Activated T-cell treated with anti-CD3 and anti-CD28 coated beads for 48 hours (primary cell): Measurements from ENCODE around the gene ZNF579.
A peak's percentile ranks its signal among the peaks of the same experiment; 100 is the strongest.

Source experiments
- DNase-seq: peaks from one replicate; pipeline ENCODE4 v3.0.0-alpha.2; 2020; ENCODE audit warnings: low read depth

Gene ZNF579

DNA sequence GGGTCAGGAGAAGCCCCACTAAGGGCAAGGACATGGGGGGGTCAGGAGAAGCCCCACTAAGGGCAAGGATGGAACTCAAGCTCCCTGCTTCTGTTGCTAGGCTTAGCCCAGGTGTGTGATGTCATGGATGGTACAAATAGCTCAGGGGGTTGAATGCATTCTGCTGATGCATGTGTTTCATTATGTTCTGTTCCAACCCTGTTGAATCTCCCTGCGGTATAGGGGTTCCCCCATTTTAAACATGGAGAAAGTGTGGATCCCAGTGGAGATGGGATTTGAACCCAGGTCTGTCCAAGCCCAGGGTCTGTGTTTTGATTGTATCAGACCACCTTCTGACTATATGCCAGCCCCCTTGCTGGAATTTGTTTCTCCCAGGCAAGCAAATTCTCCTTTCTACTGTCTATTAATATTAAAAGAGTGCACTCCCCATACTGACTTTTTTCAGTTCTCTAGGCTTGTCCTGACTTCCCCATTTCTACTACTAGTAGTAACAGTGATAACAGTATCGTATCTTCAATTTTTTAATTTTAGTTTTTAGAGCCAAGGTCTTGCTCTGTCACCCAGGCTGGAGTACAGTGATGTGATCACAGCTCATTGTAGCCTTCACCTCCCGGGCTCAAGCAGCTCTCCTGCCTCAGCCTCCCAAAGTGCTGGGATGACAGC, 31.5 kb upstream of the ZNF579 start:
- no peak for DNase-seq

DNA sequence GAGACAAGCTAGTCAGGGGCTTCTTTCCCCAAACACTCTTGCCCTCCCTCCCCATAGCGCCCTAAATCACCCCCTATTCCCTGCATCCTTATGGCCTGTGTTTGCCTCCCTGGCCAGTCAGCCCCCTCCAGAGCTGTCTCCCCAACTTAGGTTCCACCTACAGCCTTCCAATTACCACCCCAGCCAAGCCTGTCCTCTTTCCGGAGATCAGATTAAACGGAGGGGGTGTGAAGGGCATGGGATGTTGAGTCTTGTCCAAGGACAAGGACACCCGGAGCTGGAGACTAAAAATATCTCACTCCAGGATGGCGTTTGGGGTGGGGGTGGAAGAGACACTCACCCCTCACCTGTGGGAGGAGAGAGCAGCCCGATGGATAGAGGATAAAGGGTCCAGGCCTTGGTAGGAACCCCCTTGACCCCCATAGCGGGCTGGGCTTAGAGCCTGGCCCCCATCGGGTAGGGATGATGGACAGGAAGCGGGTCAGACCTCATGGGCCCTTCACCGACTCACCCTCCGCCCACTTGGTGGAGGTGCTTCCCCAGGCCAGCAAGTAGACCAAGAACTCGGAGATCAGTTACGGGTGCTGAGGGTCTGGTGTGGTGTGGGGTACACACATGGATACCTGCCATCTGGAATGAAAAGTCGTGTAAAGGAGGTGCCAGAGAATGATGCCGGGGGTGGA, 30.8 kb upstream of the ZNF579 start:
- no peak for DNase-seq

DNA sequence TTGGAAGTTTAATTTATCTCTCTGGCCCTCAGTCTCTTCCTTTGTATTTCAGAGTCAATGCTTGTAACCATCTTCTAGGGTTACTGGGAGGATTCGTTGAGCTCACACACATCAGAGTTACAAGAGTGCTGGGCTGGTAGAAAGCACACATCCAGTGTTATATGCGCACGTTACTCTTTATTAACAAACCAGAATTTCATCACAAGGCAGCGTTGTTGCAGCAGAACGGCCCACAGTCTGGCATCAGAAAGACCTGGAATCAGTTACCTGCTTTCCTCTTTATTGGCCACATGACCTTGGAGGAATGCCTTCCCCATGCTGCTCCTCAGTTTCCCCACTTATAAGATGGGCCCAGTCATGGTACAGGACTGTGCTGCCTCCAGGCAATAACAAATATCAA, 28.7 kb upstream of the ZNF579 start:
- no peak for DNase-seq

DNA sequence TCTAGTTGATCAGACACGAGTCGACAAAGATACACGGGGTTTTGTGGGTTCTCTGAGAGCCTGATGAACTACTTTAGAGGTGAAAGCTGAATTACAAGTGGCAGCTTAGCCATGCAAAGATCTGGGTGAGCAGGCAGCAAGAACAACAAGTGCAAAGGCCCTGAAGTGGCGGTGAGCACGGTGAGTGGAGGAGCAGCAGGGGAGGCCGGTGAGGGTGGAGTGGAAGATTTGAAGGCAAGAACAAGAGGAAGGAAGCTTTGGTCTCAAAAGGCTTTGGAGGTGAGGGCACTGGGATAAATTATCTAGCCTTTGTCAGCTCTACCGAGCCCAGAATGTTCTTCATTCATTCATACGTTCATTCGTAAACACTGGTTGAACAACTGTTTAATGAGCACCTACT, 26.2 kb upstream of the ZNF579 start:
- DNase-seq, result no peak

DNA sequence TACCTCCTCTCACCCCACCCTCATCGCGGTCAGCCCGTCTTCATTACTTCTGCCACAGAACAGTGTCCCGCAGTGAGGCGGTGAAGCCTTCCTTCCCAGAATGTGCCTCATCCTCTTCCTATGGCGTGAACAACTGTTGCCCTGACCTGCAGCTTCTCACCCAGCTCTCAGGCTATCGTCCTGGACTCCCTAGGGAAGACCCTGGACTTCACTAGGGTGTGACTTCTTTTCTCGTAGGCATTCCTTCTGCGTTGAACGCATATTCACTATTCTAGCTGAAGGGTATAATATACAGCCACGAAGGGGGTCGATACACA, 25.8 kb upstream of the ZNF579 start:
- no peak for DNase-seq

GRCh38 chr19:55605637-55606470, 25.2 kb upstream of the ZNF579 start, which contains the start of gene ZNF865:
TSS of gene ZNF865 (plus strand) at chr19:55605647. CDS start at chr19:55613619, 7,972 bp downstream.
- DNase-seq, result peak; percentile 57

DNA sequence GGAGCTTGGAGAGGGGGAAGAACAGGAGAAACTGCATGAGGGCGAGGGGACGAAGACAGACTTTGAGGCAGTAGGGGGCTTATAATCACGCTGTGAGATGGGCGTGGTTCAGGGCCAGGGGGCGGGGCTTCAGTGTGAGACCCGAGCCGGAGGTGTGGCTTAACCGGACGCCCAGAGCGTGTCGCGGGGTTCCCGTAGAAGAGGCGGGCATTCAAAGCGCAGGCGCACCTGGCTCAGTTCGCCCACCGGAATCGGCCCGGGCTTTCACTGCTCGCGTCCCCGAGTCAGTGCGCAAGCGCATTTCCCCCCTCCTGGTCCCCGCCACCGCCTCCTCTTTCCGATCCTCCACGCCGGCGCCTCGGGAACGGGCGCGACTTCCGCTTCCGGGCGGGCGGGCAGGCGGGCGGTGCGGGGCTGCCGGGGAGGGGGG, 24.6 kb upstream of the ZNF579 start:
- DNase-seq, result peak; percentile 99

DNA sequence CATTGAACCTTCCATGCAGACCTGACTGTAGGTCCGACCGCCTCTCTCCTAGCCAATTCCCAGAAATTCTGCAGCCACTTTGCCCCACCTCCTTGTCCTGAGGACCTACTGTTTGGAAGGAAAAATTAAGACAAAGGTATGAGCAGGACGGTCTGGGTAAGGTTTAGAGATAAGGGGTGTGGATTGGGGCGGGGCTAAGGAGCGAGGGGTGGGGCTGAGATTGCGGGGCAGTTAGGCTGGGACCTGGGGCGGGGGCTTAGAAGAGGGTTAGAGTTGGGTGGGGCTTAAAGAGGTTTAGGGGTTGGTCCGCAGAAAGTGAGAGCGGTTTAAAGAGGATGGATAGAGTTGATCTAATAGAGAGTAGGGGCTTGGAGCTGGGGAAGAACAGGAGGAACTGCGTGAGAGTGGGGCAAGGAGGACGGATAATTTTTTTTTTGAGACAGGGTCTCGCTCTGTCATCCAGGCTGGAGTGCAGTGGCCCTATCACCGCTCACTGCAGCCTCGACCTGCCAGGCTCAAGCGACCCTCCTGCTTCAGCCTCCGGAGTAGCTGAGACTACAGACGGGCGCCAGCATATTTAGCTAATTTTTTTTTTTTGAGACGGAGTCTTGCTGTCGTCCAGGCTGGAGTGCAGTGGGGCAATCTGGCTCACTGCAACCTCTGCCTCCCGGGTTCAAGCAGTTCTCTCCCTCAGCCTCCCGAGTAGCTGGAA, 23.1 kb upstream of the ZNF579 start:
- DNase-seq, result no peak

GRCh38 chr19:55603115-55603514, 22.5 kb upstream of the ZNF579 start:
- DNase-seq, result no peak

DNA sequence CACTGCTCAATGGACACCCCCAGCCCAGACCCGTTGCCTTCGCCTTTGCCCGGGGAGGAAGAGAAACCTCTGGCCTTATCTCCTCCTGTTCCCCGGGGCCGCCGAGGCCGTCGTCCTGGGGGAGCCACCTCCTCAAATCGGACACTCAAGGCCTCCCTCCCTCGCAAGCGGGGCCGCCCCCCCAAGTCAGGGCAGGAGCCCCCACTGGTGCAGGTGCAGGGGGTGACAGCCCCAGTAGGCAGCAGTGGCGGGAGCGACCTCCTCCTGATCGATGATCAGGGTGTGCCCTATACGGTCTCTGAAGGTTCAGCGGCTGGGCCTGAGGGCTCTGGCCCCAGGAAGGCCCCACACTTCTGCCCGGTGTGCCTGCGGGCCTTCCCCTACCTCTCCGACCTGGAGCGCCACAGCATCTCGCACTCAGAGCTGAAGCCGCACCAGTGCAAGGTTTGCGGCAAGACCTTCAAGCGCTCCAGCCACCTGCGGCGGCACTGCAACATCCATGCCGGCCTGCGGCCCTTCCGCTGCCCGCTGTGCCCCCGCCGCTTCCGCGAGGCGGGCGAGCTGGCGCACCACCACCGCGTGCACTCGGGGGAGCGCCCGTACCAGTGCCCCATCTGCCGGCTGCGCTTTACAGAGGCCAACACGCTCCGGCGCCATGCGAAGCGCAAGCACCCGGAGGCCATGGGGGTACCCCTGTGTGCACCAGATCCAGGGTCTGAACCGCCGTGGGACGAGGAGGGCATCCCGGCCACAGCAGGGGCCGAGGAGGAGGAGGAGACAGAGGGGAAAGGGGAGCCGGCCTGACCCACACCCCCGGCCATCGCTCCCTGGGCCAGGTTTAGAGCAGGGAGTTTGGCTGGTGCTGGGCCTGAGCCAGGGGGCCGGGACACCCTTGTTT, 21.7 kb upstream of the ZNF579 start:
- no peak for DNase-seq

DNA sequence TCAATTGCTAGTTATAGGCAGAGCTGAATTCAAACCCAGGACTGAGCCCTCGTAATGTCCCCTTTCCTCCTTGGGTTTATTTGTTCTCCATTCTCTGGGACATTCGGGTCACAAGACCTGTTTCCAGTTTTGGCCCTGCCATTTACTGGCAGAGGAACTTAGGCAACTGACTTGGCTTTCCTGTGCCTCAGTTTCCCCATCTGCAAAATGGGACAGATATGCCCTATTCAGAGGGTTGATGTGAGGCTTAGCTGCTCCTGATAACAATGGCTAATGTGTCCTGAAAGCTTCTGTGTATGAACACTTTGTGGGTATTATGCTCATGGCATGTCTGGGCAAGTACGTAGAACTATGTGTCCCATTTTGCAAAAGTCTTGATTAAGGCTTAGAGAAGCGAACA, 20.4 kb upstream of the ZNF579 start:
- DNase-seq, result no peak

GRCh38 chr19:55600662-55601028, 20.0 kb upstream of the ZNF579 start:
- DNase-seq, result no peak

- peak; percentile 81 for DNase-seq
Observed at GRCh38 chr19:55599842-55600661, 19.4 kb upstream of the ZNF579 start, which contains the start of gene ZNF524. TSS of gene ZNF524 (plus strand) at chr19:55600288. CDS start at chr19:55602113, 1,825 bp downstream.

DNA sequence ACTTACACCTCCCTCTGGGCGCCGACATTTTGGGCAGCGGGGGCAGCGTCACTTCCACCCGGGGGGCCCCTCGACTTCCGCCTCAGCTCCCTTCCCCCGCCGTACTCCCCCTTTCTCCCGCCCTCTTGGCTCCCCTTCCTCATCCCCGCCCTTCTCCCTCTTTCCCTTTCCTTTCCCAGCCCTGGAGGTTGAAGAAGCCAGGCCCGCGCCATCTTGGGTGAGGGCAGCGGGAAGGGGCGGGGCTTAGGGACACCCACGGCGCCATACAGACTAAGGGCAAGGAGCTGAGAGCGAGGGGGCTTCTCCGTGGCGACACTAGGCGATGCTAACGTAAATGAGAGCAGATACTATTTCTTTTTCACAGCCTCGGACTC, 18.8 kb upstream of the ZNF579 start, which contains the start of gene FIZ1:
FIZ1 (minus strand) TSS at position 50 of the 374 bp plus-strand sequence. CDS start 1,652 bp downstream, outside the sequence.
- DNase-seq, result peak; percentile 95

GRCh38 chr19:55598719-55599467, 18.2 kb upstream of the ZNF579 start:
- DNase-seq, result peak; percentile 90

DNA sequence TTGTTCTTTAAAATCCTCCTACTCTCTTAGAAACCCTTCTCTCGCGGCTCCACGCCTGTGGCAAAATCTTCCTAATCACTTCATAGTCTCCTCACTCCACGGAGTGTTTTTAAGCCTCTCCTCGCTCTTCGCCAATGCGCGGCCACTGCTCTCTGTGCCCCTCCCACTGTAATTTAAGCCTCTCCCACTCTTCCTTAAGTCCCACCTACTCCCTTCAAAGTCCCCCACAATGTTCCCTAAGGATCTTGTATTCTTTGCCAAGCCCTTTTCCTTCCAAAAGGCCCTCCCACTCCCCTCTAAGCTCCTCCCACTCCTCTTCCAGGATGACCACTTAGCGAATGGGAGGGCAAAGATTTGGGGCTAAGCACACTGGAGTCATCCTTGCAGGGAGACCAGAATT, 17.4 kb upstream of the ZNF579 start:
- DNase-seq, result no peak

DNA sequence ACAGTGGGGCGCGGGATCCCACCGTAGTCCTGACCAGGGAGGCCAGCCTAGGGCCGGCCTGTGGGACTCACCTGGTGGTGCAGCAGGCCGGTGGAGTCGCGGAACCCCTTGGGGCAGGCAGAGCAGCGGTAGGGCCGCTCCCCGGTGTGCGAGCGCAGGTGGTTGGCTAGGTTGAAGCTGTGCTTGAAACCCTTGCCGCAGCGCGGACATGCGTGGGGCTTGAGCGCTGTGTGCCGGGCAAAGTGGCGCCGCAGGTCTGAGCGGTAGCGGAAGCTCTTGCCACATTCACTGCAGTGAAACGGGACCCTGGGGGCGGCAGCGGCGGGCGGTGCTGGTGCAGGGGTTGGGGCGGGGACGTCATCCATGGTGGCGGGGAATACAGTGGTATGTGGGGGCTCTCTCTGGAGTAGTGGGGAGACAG, 16.9 kb upstream of the ZNF579 start:
- DNase-seq, result no peak

DNA sequence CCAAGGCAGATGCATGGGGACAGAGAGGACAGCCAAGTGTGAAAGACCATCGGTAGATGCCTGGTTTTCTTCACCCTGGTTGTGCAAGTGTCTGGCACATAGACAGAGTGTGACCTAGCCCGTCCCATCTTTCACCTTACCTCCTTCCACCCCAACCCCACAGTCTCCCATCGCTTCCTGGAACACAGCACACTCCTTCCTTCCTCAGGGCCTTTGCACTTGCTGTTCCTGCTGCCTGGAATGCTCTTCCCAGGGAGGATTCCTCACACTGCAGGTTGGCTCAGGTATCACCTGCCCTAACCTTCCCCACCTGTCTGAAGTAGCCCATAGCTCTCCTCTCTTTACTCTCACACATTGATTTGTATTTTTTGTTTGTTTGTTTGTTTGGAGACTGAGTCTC, 15.7 kb upstream of the ZNF579 start:
- DNase-seq, result no peak

GRCh38 chr19:55594996-55595545, 14.4 kb upstream of the ZNF579 start:
- DNase-seq, result no peak
